Neural cell (in vitro differentiated cells): Measurements from ENCODE around the gene FKBP3. TPM values are rescaled to one million over a fixed set of nuclear protein-coding genes. Genes with fewer than 3 reads are reported as not detected.

Experiments used
- H2AFZ ChIP-seq: fragments of 200-600, 300-800 bp; sonication (generic), shearing (Covaris generic); 2 replicates; pipeline ENCODE4 v1.6.0; 2014; ENCODE audit warnings: low read depth, mild to moderate bottlenecking, antibody characterized with exemption, low read length, moderate library complexity
- H3F3A ChIP-seq: fragments of 200-600 bp; shearing (Covaris generic); 2 replicates; pipeline ENCODE4 v1.6.1; 2016; ENCODE audit warnings: mild to moderate bottlenecking, moderate library complexity, mixed read lengths, antibody characterized with exemption, low read length; ENCODE audit not compliant: insufficient read depth, poor library complexity, severe bottlenecking
- H3K27ac ChIP-seq: fragments of 200-600, 300-800 bp; sonication (generic), shearing (Covaris generic); 2 replicates; pipeline ENCODE4 v1.5.1; 2014; ENCODE audit warnings: mild to moderate bottlenecking, low read length, moderate library complexity
- H3K27me3 ChIP-seq: fragments of 300-800, 200-600 bp; sonication (generic), shearing (Covaris generic); 2 replicates; pipeline ENCODE4 v1.6.0; 2014; ENCODE audit warnings: mild to moderate bottlenecking, low read depth, low read length, moderate library complexity; ENCODE audit not compliant: insufficient read depth
- H3K36me3 ChIP-seq: fragments of 300-800, 200-600 bp; sonication (generic), shearing (Covaris generic); 2 replicates; pipeline ENCODE4 v1.5.1; 2014; ENCODE audit warnings: mild to moderate bottlenecking, antibody characterized with exemption, low read length, moderate library complexity; ENCODE audit not compliant: insufficient read depth
- H3K4me2 ChIP-seq: fragments of 300-800, 200-600 bp; sonication (generic), shearing (Covaris generic); 2 replicates; pipeline ENCODE4 v1.6.0; 2014; ENCODE audit warnings: mild to moderate bottlenecking, low read length
- H3K4me3 ChIP-seq: fragments of 300-800, 200-600 bp; sonication (generic), shearing (Covaris generic); 2 replicates; pipeline ENCODE4 v1.5.1; 2014; ENCODE audit warnings: mild to moderate bottlenecking, low read length, moderate library complexity
- H3K79me2 ChIP-seq: fragments of 200-600 bp; shearing (Covaris generic); replicated peaks from 2 replicates; pipeline ENCODE4 v1.6.0; 2014; ENCODE audit warnings: mild to moderate bottlenecking, low read length, moderate library complexity; ENCODE audit not compliant: insufficient read depth
- H3K9ac ChIP-seq: fragments of 300-800, 200-600 bp; sonication (generic), shearing (Covaris generic); 2 replicates; pipeline ENCODE4 v1.6.1; 2016; ENCODE audit warnings: mild to moderate bottlenecking, low read length, mixed read lengths
- H3K9me2 ChIP-seq: fragments of 200-600 bp; shearing (Covaris generic); 2 replicates; pipeline ENCODE4 v1.6.1; 2016; ENCODE audit warnings: mild to moderate bottlenecking, low read length, mixed read lengths; ENCODE audit not compliant: insufficient read depth
- H3K9me3 ChIP-seq: fragments of 200-600, 300-800 bp; sonication (generic), shearing (Covaris generic); 2 replicates; pipeline ENCODE4 v1.6.1; 2016; ENCODE audit warnings: mild to moderate bottlenecking, mixed run types, low read length, moderate library complexity, mixed read lengths
- H4K20me1 ChIP-seq: fragments of 200-600 bp; shearing (Covaris generic); 2 replicates; pipeline ENCODE4 v1.6.1; 2016; ENCODE audit warnings: mild to moderate bottlenecking, mixed run types; ENCODE audit not compliant: insufficient read depth
- EP300 ChIP-seq: fragments of 450-650 bp; conservative IDR thresholded peaks from 2 replicates; pipeline ENCODE4 v1.6.1; 2014; ENCODE audit warnings: antibody characterized with exemption, mild to moderate bottlenecking, moderate library complexity; ENCODE audit not compliant: poor library complexity, severe bottlenecking
- EZH2 ChIP-seq: fragments of 200-600, 300-800 bp; shearing (Covaris generic), sonication (generic); IDR thresholded peaks from 2 replicates; pipeline ENCODE4 v1.6.1; 2014; ENCODE audit warnings: antibody characterized with exemption, low read length, borderline replicate concordance, mild to moderate bottlenecking; ENCODE audit not compliant: insufficient read depth, poor library complexity, severe bottlenecking
- MXI1 ChIP-seq: fragments of 450-650 bp; conservative IDR thresholded peaks from 2 replicates; pipeline ENCODE4 v1.6.1; 2014; ENCODE audit warnings: antibody characterized with exemption, mild to moderate bottlenecking; ENCODE audit not compliant: poor library complexity, severe bottlenecking
- POLR2AphosphoS5 ChIP-seq: IDR thresholded peaks from 2 replicates; pipeline ENCODE4 v1.6.1; 2012
- RAD21 ChIP-seq: fragments of 450-650 bp; conservative IDR thresholded peaks from 2 replicates; pipeline ENCODE4 v1.6.1; 2014; ENCODE audit warnings: antibody characterized with exemption, mild to moderate bottlenecking, moderate library complexity
- SMC3 ChIP-seq: fragments of 450-650 bp; conservative IDR thresholded peaks from 2 replicates; pipeline ENCODE4 v1.6.1; 2014; ENCODE audit warnings: antibody characterized with exemption, mild to moderate bottlenecking, moderate library complexity; ENCODE audit not compliant: poor library complexity
- TAF1 ChIP-seq: IDR thresholded peaks from 2 replicates; pipeline ENCODE4 v1.6.1; 2012; ENCODE audit warnings: low read depth
- polyA plus RNA-seq: library from polyadenylated mRNA; depleted of rRNA; stranded (reverse); fragments of >200 nt; gene quantifications from 2 replicates; pipeline ENCODE4 v1.2.3, GENCODE V29; 2014
- TF ChIP-seq, protein P1 (sequence below): IDR thresholded peaks from 2 replicates; pipeline ENCODE4 v1.6.1; 2012; ENCODE audit warnings: borderline replicate concordance

Gene FKBP3
- polyA plus RNA-seq, 1 donor from 2014 or later: 189 TPM

DNA sequence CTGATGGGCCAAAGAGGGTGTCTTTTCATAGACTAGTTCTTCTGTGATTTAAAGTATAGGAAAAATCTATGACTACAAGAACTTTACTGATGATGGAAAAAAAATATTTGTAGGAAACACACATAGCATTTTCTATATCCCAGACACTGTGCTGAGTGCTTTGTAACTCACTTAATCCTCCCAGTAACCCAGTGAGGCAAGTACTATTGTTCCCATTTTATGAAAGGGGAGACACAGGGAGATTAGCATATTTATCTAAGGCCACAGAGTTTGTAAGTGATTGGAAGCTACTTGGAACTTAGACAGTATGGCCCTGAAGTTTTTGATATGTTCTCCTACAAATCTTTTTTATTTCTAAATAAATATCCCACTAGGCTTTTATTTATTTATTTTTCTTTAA lies 30.5 kb downstream of the FKBP3 start:
- Histone ChIP-seq H3K79me2 (no peaks in the 10 kb centered on the region), H3K9ac (no peak overlapping the region), H3K36me3 (peaks cover 7% of the 10 kb centered on the region), H4K20me1 (no peaks in the 10 kb centered on the region), H2AFZ (no peak overlapping the region), H3K27ac (no peak overlapping the region), H3K9me2 (no peaks in the 10 kb centered on the region), H3K4me2 (no peak overlapping the region), H3K9me3 (no peaks in the 10 kb centered on the region), H3K27me3 (no peaks in the 10 kb centered on the region), H3K4me3 (no peak overlapping the region), H3F3A (no peaks in the 10 kb centered on the region)
- TF ChIP-seq MXI1 (no peak), TAF1 (no peak), RAD21 (no peak), EP300 (no peak)

GRCh38 chr14:45096218-45096617 lies 38.1 kb downstream of the FKBP3 start:
- no peaks in the 10 kb centered on the region for H3K9me2 ChIP-seq
- TF ChIP-seq, protein P1, sequence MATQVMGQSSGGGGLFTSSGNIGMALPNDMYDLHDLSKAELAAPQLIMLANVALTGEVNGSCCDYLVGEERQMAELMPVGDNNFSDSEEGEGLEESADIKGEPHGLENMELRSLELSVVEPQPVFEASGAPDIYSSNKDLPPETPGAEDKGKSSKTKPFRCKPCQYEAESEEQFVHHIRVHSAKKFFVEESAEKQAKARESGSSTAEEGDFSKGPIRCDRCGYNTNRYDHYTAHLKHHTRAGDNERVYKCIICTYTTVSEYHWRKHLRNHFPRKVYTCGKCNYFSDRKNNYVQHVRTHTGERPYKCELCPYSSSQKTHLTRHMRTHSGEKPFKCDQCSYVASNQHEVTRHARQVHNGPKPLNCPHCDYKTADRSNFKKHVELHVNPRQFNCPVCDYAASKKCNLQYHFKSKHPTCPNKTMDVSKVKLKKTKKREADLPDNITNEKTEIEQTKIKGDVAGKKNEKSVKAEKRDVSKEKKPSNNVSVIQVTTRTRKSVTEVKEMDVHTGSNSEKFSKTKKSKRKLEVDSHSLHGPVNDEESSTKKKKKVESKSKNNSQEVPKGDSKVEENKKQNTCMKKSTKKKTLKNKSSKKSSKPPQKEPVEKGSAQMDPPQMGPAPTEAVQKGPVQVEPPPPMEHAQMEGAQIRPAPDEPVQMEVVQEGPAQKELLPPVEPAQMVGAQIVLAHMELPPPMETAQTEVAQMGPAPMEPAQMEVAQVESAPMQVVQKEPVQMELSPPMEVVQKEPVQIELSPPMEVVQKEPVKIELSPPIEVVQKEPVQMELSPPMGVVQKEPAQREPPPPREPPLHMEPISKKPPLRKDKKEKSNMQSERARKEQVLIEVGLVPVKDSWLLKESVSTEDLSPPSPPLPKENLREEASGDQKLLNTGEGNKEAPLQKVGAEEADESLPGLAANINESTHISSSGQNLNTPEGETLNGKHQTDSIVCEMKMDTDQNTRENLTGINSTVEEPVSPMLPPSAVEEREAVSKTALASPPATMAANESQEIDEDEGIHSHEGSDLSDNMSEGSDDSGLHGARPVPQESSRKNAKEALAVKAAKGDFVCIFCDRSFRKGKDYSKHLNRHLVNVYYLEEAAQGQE: no peak
- TF ChIP-seq RAD21 (no peak), EP300 (no peak)
- H3K9me3 ChIP-seq: no peaks in the 10 kb centered on the region
- no peak overlapping the region for H3K9ac ChIP-seq
- peaks cover 5% of the 10 kb centered on the region for H3K36me3 ChIP-seq
- H3K79me2 ChIP-seq: peaks cover 33% of the 10 kb centered on the region
- H3K4me2 ChIP-seq: no peak overlapping the region
- H3K27me3 ChIP-seq: no peaks in the 10 kb centered on the region
- H3F3A ChIP-seq: no peaks in the 10 kb centered on the region
- H3K27ac ChIP-seq: no peak overlapping the region
- no peaks in the 10 kb centered on the region for H4K20me1 ChIP-seq
- H2AFZ ChIP-seq: no peak overlapping the region
- H3K4me3 ChIP-seq: no peak overlapping the region

- Histone ChIP-seq H3K79me2 (peaks cover 43% of the 10 kb centered on the region), H3F3A (no peaks in the 10 kb centered on the region), H2AFZ (no peak overlapping the region), H3K4me2 (no peak overlapping the region), H4K20me1 (no peaks in the 10 kb centered on the region), H3K4me3 (no peak overlapping the region), H3K9me2 (no peaks in the 10 kb centered on the region), H3K27ac (no peak overlapping the region), H3K9me3 (no peaks in the 10 kb centered on the region), H3K27me3 (no peaks in the 10 kb centered on the region), H3K36me3 (peaks cover 5% of the 10 kb centered on the region), H3K9ac (no peak overlapping the region)
- TF ChIP-seq MXI1 (no peak), TAF1 (no peak), EZH2 (no peak), POLR2AphosphoS5 (no peak), SMC3 (no peak), RAD21 (no peak), EP300 (no peak)
- TF ChIP-seq, protein P1: no peak
These were observed 39.1 kb downstream of the FKBP3 start for GRCh38 chr14:45095143-45095542.
